ENCODE data around the gene C20orf141.

Gene C20orf141

GRCh38 chr20:2798095-2798805, 16.5 kb upstream of the C20orf141 start:
- Histone ChIP-seq H3K9me3 (no peaks in the 10 kb centered on the region), H3K36me3 (no peaks in the 10 kb centered on the region), H3K27me3 (peaks cover 50% of the 10 kb centered on the region), H3K27ac (no peak overlapping the region), H3K4me3 (ENCODE audit: low read depth in 1 of 2, low read length in 1 of 2) (no peak overlapping the region), H3K4me1 (ENCODE audit: control insufficient read depth in 1 of 2, insufficient read depth in 1 of 2, low read depth in 1 of 2, low read length in 1 of 2) (peaks cover 19 to 25% of the 10 kb centered on the region in 2 experiments)
- TF ChIP-seq CTCF (IDR thresholded peaks at IDR 0.05), result no peak

GRCh38 chr20:2798814-2799213, 16.0 kb upstream of the C20orf141 start:
- H3K9me3 ChIP-seq, result no peaks in the 10 kb centered on the region
- no peaks in the 10 kb centered on the region for H3K36me3 ChIP-seq
- H3K4me1 ChIP-seq (ENCODE audit: control insufficient read depth in 1 of 2, insufficient read depth in 1 of 2, low read depth in 1 of 2, low read length in 1 of 2), result peaks cover 19 to 25% of the 10 kb centered on the region in 2 experiments
- H3K4me3 ChIP-seq (ENCODE audit: low read depth in 1 of 2, low read length in 1 of 2), result no peak overlapping the region
- H3K27ac ChIP-seq, result no peak overlapping the region
- no peak for TF ChIP-seq CTCF (IDR thresholded peaks at IDR 0.05)
- peaks cover 55% of the 10 kb centered on the region for H3K27me3 ChIP-seq

GRCh38 chr20:2799271-2799670, 15.5 kb upstream of the C20orf141 start:
- no peak for TF ChIP-seq CTCF (IDR thresholded peaks at IDR 0.05)
- H3K27me3 ChIP-seq, result peaks cover 60% of the 10 kb centered on the region

GRCh38 chr20:2799688-2800520, 14.9 kb upstream of the C20orf141 start:
- TF ChIP-seq CTCF (IDR thresholded peaks at IDR 0.05), result no peak
- H3K4me3 ChIP-seq (ENCODE audit: low read depth in 1 of 2, low read length in 1 of 2), result peak overlapping the region; percentile 30 to 43
- peaks cover 66% of the 10 kb centered on the region for H3K27me3 ChIP-seq
- peaks cover 19 to 25% of the 10 kb centered on the region in 2 experiments for H3K4me1 ChIP-seq (ENCODE audit: control insufficient read depth in 1 of 2, insufficient read depth in 1 of 2, low read depth in 1 of 2, low read length in 1 of 2)
- H3K9me3 ChIP-seq, result no peaks in the 10 kb centered on the region
- no peak overlapping the region for H3K27ac ChIP-seq
- no peaks in the 10 kb centered on the region for H3K36me3 ChIP-seq

More at GRCh38 chr20:2799271-2799670, 15.5 kb upstream of the C20orf141 start:
- H3K4me3 ChIP-seq (ENCODE audit: low read depth in 1 of 2, low read length in 1 of 2), result peak overlapping the region in 1 of 2 experiments; percentile 43
- no peak overlapping the region for H3K27ac ChIP-seq
- no peaks in the 10 kb centered on the region for H3K36me3 ChIP-seq
- no peaks in the 10 kb centered on the region for H3K9me3 ChIP-seq
- peaks cover 19 to 25% of the 10 kb centered on the region in 2 experiments for H3K4me1 ChIP-seq (ENCODE audit: control insufficient read depth in 1 of 2, insufficient read depth in 1 of 2, low read depth in 1 of 2, low read length in 1 of 2)

GRCh38 chr20:2800521-2801285, 14.1 kb upstream of the C20orf141 start, which contains the start of gene CPXM1:
CPXM1 (minus strand) TSS chr20:2800627; CDS start chr20:2800572, 55 bp downstream.
- Histone ChIP-seq H3K27me3 (peaks cover 74% of the 10 kb centered on the region), H3K36me3 (no peaks in the 10 kb centered on the region), H3K9me3 (no peaks in the 10 kb centered on the region), H3K4me1 (ENCODE audit: control insufficient read depth in 1 of 2, insufficient read depth in 1 of 2, low read depth in 1 of 2, low read length in 1 of 2) (peaks cover 19 to 25% of the 10 kb centered on the region in 2 experiments), H3K27ac (no peak within 1 kb of the TSS), H3K4me3 (ENCODE audit: low read depth in 1 of 2, low read length in 1 of 2) (peak within 1 kb of the TSS; percentile 30 to 43)
- no peak for TF ChIP-seq CTCF (IDR thresholded peaks at IDR 0.05)
